ENCODE measurements around the gene ARV1. TPM values are rescaled to one million over a fixed set of nuclear protein-coding genes. Genes with fewer than 3 reads are reported as not detected.

The ARV1 gene
- total and polyA plus RNA-seq, 10 donors = 11.8 to 31.6 (median 18.2) TPM

DNA sequence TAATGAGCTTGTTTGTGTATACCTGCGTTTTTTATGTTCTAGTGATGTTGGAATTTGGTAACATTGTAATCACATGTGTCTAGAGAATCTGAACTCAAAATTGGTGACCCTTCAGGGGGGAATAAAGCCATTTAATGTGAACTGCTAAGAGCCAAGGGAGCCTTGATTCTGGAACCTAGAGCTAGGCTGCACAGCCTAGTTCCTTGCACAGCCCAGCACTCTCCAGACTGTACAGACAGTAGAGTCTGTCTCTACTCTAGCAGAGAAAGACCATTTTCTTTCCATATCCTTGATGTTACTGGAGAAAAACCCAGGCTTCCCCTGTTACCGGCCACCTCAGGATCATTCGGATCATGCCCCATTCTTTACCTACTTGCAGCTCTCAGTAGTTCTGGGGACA, 8.6 kb downstream of the ARV1 start:
- no peaks in the 10 kb centered on the region for H3K4me1 ChIP-seq
- 90 to 96% (median 93%) methylated on average over 3 of the region's 3 CpGs for WGBS, 5 donors
- no peak overlapping the region for H3K4me3 ChIP-seq
- DNase-seq = no peak
- TF ChIP-seq POLR2AphosphoS5 (IDR thresholded peaks at IDR 0.05) (no peak), POLR2A (IDR thresholded peaks at IDR 0.05) (no peak)
- TF ChIP-seq, protein P1, sequence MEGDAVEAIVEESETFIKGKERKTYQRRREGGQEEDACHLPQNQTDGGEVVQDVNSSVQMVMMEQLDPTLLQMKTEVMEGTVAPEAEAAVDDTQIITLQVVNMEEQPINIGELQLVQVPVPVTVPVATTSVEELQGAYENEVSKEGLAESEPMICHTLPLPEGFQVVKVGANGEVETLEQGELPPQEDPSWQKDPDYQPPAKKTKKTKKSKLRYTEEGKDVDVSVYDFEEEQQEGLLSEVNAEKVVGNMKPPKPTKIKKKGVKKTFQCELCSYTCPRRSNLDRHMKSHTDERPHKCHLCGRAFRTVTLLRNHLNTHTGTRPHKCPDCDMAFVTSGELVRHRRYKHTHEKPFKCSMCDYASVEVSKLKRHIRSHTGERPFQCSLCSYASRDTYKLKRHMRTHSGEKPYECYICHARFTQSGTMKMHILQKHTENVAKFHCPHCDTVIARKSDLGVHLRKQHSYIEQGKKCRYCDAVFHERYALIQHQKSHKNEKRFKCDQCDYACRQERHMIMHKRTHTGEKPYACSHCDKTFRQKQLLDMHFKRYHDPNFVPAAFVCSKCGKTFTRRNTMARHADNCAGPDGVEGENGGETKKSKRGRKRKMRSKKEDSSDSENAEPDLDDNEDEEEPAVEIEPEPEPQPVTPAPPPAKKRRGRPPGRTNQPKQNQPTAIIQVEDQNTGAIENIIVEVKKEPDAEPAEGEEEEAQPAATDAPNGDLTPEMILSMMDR (IDR thresholded peaks at IDR 0.05 in 8 of 11, conservative IDR thresholded peaks at IDR 0.05 in 3 of 11) = no peak
- no peaks in the 10 kb centered on the region for H3K27me3 ChIP-seq (replicated peaks in 1 of 7)
- H3K9me3 ChIP-seq = no peaks in the 10 kb centered on the region
- peaks cover 2 to 75% (median 33%) of the 10 kb centered on the region in 6 donors for H3K36me3 ChIP-seq
- no peak overlapping the region for H3K27ac ChIP-seq
- intact Hi-C loops (cut with DNase I; ENCODE audit: low total_unique reads) = no loop called here

DNA sequence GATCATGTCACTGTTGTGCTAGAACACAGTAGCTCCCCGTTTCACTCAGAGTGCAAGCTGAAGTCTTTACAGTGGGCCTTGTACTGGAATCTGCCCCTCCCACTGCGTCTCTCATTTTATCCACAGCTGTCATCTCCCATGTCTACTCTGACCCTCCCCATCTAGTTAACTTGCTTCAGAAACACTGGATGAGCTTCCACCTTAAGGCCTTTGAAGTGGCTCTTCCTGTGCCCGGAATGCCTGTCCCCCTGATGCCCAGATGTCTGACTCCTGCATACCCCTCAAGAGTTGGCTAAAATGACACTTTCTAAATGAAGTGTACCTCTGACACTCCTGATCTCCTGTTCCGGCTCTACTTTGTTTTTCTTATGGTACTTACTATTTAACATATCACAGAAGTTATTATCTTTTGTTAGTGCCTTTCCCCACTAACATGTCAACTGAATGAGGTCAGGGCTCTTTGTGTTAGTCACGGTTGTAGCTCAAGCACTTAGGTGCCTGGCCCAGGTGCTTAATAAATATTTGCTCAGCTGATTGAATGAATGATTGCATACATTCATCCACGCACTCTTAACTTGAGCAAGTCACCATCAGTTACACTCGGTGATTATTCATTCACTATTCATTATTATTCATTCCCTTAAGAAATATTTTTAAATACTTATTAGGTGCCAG, 13.3 kb downstream of the ARV1 start:
- peaks cover 5 to 92% (median 61%) of the 10 kb centered on the region in 6 donors for H3K36me3 ChIP-seq
- no peak for TF ChIP-seq POLR2A (IDR thresholded peaks at IDR 0.05)
- TF ChIP-seq POLR2AphosphoS5 (IDR thresholded peaks at IDR 0.05) = no peak
- TF ChIP-seq, protein P1 (IDR thresholded peaks at IDR 0.05 in 8 of 11, conservative IDR thresholded peaks at IDR 0.05 in 3 of 11) = no peak
- H3K4me1 ChIP-seq = no peaks in the 10 kb centered on the region
- WGBS, 5 donors = 77 to 90% (median 82%) methylated on average over 7 of the region's 7 CpGs
- intact Hi-C loops (cut with DNase I; ENCODE audit: low total_unique reads) = no loop called here
- H3K27ac ChIP-seq = no peak overlapping the region
- no peak overlapping the region for H3K4me3 ChIP-seq
- H3K9me3 ChIP-seq = no peaks in the 10 kb centered on the region
- no peak for DNase-seq
- H3K27me3 ChIP-seq (replicated peaks in 1 of 7) = no peaks in the 10 kb centered on the region

DNA sequence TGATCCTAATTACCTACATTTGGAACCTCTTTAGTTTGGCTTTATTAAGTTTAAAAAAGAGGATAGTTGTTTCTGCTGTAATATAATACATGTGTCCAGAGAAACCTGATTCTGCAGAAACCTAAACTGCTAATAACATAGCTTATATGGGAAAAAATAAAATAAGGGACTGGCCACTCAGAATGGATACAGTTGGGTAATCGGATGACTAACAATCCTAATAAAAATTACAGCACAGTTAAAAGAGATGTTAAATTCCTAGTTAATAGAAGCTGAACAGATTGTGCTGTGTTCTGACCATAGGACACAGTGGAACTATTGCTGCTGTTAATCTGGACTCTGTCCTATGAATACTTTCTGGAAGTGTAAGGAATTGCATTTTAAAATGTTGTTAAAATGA, 16.0 kb downstream of the ARV1 start:
- DNase-seq = no peak
- Histone ChIP-seq H3K9me3 (no peaks in the 10 kb centered on the region), H3K4me3 (no peak overlapping the region), H3K27me3 (replicated peaks in 1 of 7) (no peaks in the 10 kb centered on the region), H3K4me1 (no peaks in the 10 kb centered on the region), H3K27ac (no peak overlapping the region), H3K36me3 (peaks cover 5 to 100% (median 80%) of the 10 kb centered on the region in 6 donors)
- 95 to 100% (median 97%) methylated on average over 1 of the region's 1 CpG for WGBS, 5 donors
- intact Hi-C loops (cut with DNase I; ENCODE audit: low total_unique reads) = no loop called here
- TF ChIP-seq, protein P1 (IDR thresholded peaks at IDR 0.05 in 8 of 11, conservative IDR thresholded peaks at IDR 0.05 in 3 of 11) = no peak
- TF ChIP-seq POLR2AphosphoS5 (IDR thresholded peaks at IDR 0.05) (no peak), POLR2A (IDR thresholded peaks at IDR 0.05) (no peak)

DNA sequence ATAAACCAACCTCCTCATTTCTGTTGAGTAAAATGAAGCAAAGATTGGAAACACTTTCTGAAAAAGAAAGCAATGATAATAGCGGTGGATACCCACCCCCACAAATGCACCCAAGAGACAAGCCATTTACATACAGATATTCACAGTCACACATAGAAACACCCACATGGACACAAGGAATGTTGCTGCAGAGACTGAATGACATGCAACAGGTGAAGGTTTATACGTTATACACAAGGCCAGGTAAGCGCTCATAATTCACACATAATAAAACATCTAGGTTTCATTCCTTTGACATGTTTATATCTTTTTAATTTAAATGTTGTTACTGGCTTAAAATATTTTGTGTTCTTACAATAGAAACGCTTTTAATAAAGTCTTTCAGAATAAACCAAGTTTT, 21.3 kb downstream of the ARV1 start:
- no peak overlapping the region for H3K27ac ChIP-seq
- TF ChIP-seq, protein P1 (IDR thresholded peaks at IDR 0.05 in 8 of 11, conservative IDR thresholded peaks at IDR 0.05 in 3 of 11) = no peak
- TF ChIP-seq POLR2AphosphoS5 (IDR thresholded peaks at IDR 0.05) = no peak
- no peak for TF ChIP-seq POLR2A (IDR thresholded peaks at IDR 0.05)
- intact Hi-C loops (cut with DNase I; ENCODE audit: low total_unique reads) = no loop called here
- no peaks in the 10 kb centered on the region for H3K4me1 ChIP-seq
- no peaks in the 10 kb centered on the region for H3K27me3 ChIP-seq (replicated peaks in 1 of 7)
- WGBS, 5 donors = 93 to 98% (median 97%) methylated on average over 4 of the region's 4 CpGs
- no peak for DNase-seq
- no peak overlapping the region for H3K4me3 ChIP-seq
- peaks cover 5 to 81% (median 66%) of the 10 kb centered on the region in 6 donors for H3K36me3 ChIP-seq
- peaks cover 5 to 32% (median 26%) of the 10 kb centered on the region in 8 donors for H3K9me3 ChIP-seq
